NOMO-1 treated with dmso at 0.1 percent for 144 hours (cell line): ENCODE measurements around the gene PRDX4.
"Not testable (repeated sequence)": the region's sequence is repeated elsewhere in the genome, so short reads cannot be mapped to it uniquely, and the experiment has no call there.

Experiments used
- DNase-seq: peaks from one replicate; lab custom pipeline; 2025; ENCODE audit not compliant: unreplicated experiment; lab: John Stamatoyannopoulos, UW

Gene PRDX4

GRCh38 chrX:23670528-23670927, 3.2 kb downstream of the PRDX4 start:
- no peak for DNase-seq

GRCh38 chrX:23673108-23673507, 5.8 kb downstream of the PRDX4 start:
- no peak for DNase-seq

- DNase-seq: not testable (repeated sequence)
These were observed 9.2 kb downstream of the PRDX4 start for GRCh38 chrX:23676486-23676885.

- DNase-seq: no peak
These were observed 24.9 kb downstream of the PRDX4 start for GRCh38 chrX:23692166-23692565.

- DNase-seq: no peak
These were observed 27.3 kb downstream of the PRDX4 start for GRCh38 chrX:23694606-23695005.

GRCh38 chrX:23699636-23700194, 32.4 kb downstream of the PRDX4 start:
- peak; percentile 69 for DNase-seq

GRCh38 chrX:23704673-23705206, 37.4 kb downstream of the PRDX4 start:
- DNase-seq: no peak

GRCh38 chrX:23705235-23705634, 37.9 kb downstream of the PRDX4 start:
- DNase-seq: no peak

GRCh38 chrX:23720117-23720677, 52.9 kb downstream of the PRDX4 start:
- DNase-seq: no peak

- peak; percentile 45 for DNase-seq
These were observed 58.9 kb downstream of the PRDX4 start for GRCh38 chrX:23726191-23726590.

- no peak for DNase-seq
These were observed 59.9 kb downstream of the PRDX4 start for GRCh38 chrX:23727206-23727605.

- DNase-seq: no peak
These were observed 61.9 kb downstream of the PRDX4 start for GRCh38 chrX:23729214-23729613.

GRCh38 chrX:23731951-23732350, 64.7 kb downstream of the PRDX4 start:
- no peak for DNase-seq

- no peak for DNase-seq
These were observed 65.4 kb downstream of the PRDX4 start for GRCh38 chrX:23732704-23733103.
